ENCODE measurements around the gene SMIM27. TPM values are rescaled to one million over a fixed set of nuclear protein-coding genes. Genes with fewer than 3 reads are reported as not detected.

Gene SMIM27
- total and polyA plus RNA-seq, 2 of the 4 experiments (the other 2 are of a cell fraction), result 1.1 to 3.4 TPM

- Histone ChIP-seq H2BK20ac (ENCODE audit: low read depth, low read length) (no peak overlapping the region), H3K9me1 (ENCODE audit: insufficient read depth, low read length) (no peaks in the 10 kb centered on the region), H3K56ac (ENCODE audit: extremely low read depth, insufficient read depth, low read length) (no peak overlapping the region), H2BK5ac (ENCODE audit: low read depth, low read length, poor library complexity, severe bottlenecking) (no peak overlapping the region), H3K14ac (replicated peaks; ENCODE audit: low read depth, low read length) (no peak overlapping the region), H3K27me3 (ENCODE audit: control insufficient read depth, insufficient read depth, low read length) (peaks cover 1% of the 10 kb centered on the region; the same call in 1 of the 2 replicates), H4K8ac (ENCODE audit: low read depth in 2 of 2, low read length in 2 of 2) (no peak overlapping the region), H3K4me1 (ENCODE audit: control insufficient read depth, insufficient read depth, low read length) (no peaks in the 10 kb centered on the region), H2AFZ (replicated peaks; ENCODE audit: low read length, poor library complexity) (no peak overlapping the region), H2BK15ac (ENCODE audit: low read depth, low read length) (no peak overlapping the region), H2BK120ac (ENCODE audit: low read depth, low read length) (no peak overlapping the region), H4K91ac (ENCODE audit: insufficient read depth, low read depth, low read length) (no peak overlapping the region), H4K5ac (ENCODE audit: low read depth, low read length) (no peak overlapping the region), H3K4me2 (ENCODE audit: low read depth, low read length) (no peak overlapping the region), H4K20me1 (ENCODE audit: insufficient read depth, low read length) (no peaks in the 10 kb centered on the region), H2AK9ac (replicated peaks; ENCODE audit: low read depth, low read length, poor library complexity) (no peak overlapping the region), H3K9ac (ENCODE audit: low read depth, low read length) (no peak overlapping the region), H3K4ac (ENCODE audit: low read depth, low read length) (no peak overlapping the region), H3K9me3 (ENCODE audit: control insufficient read depth, insufficient read depth, low read length) (no peaks in the 10 kb centered on the region), H2AK5ac (ENCODE audit: low read depth, low read length) (no peak overlapping the region), H3K18ac (ENCODE audit: low read depth, low read length) (no peak overlapping the region), H3K23ac (ENCODE audit: low read depth, low read length) (no peak overlapping the region), H3K27ac (ENCODE audit: insufficient read depth, low read length) (no peak overlapping the region), H3K4me3 (ENCODE audit: insufficient read depth, low read depth, low read length) (no peak overlapping the region), H3K36me3 (ENCODE audit: control insufficient read depth, insufficient read depth, low read length) (no peaks in the 10 kb centered on the region), H3K79me1 (ENCODE audit: low read depth in 1 of 2, low read length in 2 of 2) (no peaks in the 10 kb centered on the region)
- BruUV-seq (replicated peaks), result no TSS peak
- no peak for ATAC-seq (ENCODE audit: low read depth)
- dilution Hi-C loops (cut with HindIII; ENCODE audit: low sequenced_read_pairs, unreplicated experiment) (no loop called here), in situ Hi-C loops (cut with MboI; ENCODE audit: low sequenced_read_pairs) (no loop called here), intact Hi-C loops (cut with micrococcal nuclease) (no loop called here)
- ChIA-PET CTCF (interaction anchor here (1.4 to 3.3 kb wide), 2 partner anchors 11 to 378 kb away, joined by 7 to 11 read pairs; no protein-coding TSS in a partner anchor), POLR2A (ENCODE audit: unreplicated experiment) (no interaction called here)
- no peak for TF ChIP-seq USF2 (IDR thresholded peaks at IDR 0.05; ENCODE audit: low read depth, low read length)
- TF ChIP-seq RAD21 (IDR thresholded peaks at IDR 0.05; ENCODE audit: low read length), result no peak
- no peak for DNase-seq
- WGBS, 2 experiments (ENCODE audit: extremely low coverage in 2 of 2, insufficient read length in 1 of 2), result no CpG with 5 or more reads among the region's 2 CpGs
Measured at GRCh38 chr9:32590476-32590875, 38.3 kb downstream of the SMIM27 start.

Measured in IMR-90 (cell line).